Muscle of arm (tissue), 12 donors: ENCODE data around the gene GBP6. TPM values are rescaled to one million over a fixed set of nuclear protein-coding genes. Genes with fewer than 3 reads are reported as not detected.
"Not testable (repeated sequence)": the region's sequence is repeated elsewhere in the genome, so short reads cannot be mapped to it uniquely, and the experiment has no call there.

Experiments
- DNase-seq: peaks from one replicate; pipeline ENCODE4 v3.0.0-alpha.2; 2013
- polyA plus RNA-seq, 12 donors: library from polyadenylated mRNA; unstranded; fragments of 120-200 nt; gene quantifications; one replicate each; pipeline ENCODE4 v1.2.1, GENCODE V29; 2013; ENCODE audit not compliant: insufficient read length in 12 of 12

GBP6 gene
- polyA plus RNA-seq, 12 donors, result 0.05 to 0.22 (median 0.12) TPM; not detected in 6

DNA sequence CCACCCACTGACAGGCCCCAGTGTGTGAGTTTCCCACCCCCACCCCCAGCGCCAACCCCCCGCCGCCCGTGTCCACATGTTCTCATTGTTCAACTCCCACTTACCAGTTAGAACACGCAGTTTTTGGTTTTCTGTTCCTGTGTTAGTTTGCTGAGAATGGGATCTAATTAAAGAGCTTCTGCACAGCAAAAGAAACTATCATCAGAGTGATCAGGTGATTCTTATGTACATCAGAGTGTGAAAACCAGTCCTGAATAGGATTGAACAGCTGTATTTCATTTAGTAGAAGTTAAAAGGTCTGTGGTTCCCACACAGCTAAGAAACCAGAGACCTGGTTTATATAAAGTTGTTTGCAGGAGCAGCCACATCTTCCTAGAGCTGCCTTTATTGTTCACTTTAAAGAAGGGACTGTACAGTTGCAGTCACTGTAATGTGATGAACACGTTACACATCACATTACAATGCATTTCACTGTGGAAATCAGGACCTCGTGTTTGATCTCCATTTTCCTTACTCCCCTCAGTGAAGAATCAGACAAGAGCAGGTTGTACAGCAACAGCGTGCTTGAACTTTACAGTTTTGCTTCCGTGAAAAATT is 1.2 kb downstream of the GBP6 start:
- no peak for DNase-seq

DNA sequence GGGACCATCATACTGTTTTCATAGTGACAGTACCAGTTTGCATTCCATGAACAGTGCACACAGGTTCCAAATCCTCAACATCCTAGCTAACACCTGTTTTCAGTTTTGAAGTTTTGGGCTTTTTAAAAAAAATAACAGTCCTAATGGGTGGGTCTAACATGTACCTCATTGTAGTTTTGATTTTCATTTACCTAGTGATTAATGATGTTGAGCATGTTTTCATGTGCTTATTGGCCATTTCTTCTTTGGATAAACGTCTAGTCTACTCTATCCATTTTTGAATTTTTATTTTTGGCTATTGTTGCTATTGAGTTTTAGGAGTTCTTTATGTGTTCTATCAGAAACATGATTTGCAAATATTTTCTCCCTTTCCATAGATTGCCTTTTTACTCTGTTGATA is 3.4 kb downstream of the GBP6 start:
- no peak for DNase-seq

DNA sequence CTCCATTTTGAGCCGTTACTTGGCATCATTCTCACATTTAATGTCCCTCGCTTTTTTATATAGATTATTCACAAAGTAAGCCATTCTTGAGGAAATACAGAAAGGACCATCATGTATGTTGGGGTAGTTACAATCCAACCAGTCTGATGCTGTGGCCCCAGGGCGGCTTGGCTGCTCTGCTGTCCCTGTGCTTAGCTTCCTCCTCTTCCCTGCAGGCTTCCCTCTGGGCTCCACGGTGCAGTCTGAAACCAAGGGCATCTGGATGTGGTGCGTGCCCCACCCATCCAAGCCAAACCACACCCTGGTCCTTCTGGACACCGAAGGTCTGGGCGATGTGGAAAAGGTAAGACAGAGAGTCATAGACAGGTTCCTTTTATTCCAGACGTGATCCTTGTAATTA is 5.5 kb downstream of the GBP6 start:
- DNase-seq, result no peak

- not testable (repeated sequence) for DNase-seq
Observed at GRCh38 chr1:89373810-89374209, 10.0 kb downstream of the GBP6 start.

DNA sequence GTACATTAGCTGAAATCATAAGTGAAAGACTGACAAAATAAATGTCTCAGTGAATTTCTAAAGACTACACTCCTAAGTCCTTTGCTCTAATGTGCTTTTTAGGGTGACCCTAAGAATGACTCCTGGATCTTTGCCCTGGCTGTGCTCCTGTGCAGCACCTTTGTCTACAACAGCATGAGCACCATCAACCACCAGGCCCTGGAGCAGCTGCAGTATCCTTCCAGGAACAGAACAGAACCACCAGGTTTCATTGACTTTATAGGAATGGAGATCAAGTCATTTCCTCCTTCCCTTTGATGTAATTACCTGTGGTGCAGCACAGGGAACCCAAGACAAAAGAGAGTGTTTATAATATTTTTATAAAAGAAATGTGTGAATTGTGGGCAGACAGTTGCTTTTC is 14.1 kb downstream of the GBP6 start:
- no peak for DNase-seq

- no peak for DNase-seq
Observed at GRCh38 chr1:89381618-89382017, 17.8 kb downstream of the GBP6 start.

- DNase-seq, result no peak
Observed at GRCh38 chr1:89382479-89382878, 18.6 kb downstream of the GBP6 start.

- DNase-seq, result no peak
Observed at GRCh38 chr1:89383185-89383584, 19.3 kb downstream of the GBP6 start.

GRCh38 chr1:89390707-89391106 is 26.8 kb downstream of the GBP6 start:
- no peak for DNase-seq

GRCh38 chr1:89391686-89392085 is 27.8 kb downstream of the GBP6 start:
- DNase-seq, result no peak

DNA sequence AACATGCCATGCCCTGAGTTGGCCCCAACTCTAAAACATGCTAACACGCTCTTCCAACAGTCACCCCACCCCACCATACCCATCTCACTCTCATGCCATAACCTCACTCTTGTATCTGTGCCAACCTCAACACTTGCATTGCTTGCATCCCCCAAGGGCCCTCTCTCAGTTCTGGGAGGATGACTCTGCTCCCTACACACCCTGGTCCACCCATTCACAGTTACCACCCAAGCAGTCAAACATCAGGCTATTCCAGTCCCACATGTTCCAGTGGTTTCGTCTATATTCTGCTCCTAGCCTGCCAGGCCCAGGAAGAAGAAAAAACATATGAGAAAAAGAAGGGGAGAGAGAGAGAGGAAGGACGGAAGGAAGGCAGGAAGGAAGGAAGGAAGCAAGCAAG is 31.0 kb downstream of the GBP6 start:
- DNase-seq, result no peak

- DNase-seq, result no peak
Observed at GRCh38 chr1:89396902-89397301, 33.0 kb downstream of the GBP6 start.

DNA sequence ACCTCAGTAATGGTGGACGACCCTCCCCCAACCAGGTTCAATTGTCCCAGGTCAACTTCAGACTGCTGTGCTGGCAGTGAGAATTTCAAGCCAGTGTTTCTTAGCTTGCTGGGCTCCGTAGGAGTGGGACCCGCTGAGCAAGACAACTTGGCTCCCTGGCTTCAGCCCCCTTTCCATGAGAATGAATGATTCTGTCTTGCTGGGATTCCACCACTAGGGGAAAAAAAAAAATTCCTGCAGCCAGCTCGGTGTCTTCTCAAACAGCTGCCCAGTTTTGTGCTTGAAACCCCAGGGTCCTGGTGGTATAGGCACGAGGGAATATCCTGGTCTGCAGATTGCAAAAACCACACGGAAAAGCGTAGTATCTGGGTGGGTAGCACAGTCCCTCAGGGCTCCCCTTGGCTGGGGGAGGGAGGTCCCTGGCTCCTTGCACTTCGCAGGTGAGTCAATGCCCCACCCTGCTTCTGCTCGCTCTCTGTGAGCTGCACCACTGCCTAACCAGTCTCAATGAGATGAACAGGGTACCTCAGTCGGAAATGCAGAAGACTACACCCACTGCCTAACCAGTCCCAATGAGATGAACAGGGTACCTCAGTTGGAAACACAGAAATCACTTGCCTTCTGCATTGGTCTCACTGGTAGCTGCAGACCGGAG is 41.5 kb downstream of the GBP6 start:
- no peak for DNase-seq

GRCh38 chr1:89407360-89407759 is 43.5 kb downstream of the GBP6 start:
- no peak for DNase-seq

DNA sequence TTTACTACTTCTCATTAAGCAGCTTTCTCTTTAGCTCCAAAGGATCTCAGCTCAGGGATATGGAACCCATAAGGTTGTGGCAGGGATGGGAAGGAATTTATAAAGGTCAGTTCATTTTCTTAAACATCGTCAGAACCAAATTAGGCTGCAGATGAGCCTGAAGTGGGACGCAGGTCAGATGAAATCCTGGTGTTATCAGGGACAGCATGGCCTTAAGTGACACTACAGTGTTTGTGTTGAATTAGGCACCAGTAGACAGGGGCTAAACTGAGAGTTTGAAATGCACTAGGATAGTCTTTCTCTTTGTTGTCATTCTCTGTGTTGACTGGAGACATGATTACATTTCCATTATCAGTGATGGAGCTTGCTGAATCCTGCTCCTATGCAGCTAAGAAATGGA is 43.9 kb downstream of the GBP6 start:
- DNase-seq, result not testable (repeated sequence)

GRCh38 chr1:89425056-89425455 is 61.2 kb downstream of the GBP6 start:
- DNase-seq, result no peak

GRCh38 chr1:89429062-89429461 is 65.2 kb downstream of the GBP6 start:
- no peak for DNase-seq

DNA sequence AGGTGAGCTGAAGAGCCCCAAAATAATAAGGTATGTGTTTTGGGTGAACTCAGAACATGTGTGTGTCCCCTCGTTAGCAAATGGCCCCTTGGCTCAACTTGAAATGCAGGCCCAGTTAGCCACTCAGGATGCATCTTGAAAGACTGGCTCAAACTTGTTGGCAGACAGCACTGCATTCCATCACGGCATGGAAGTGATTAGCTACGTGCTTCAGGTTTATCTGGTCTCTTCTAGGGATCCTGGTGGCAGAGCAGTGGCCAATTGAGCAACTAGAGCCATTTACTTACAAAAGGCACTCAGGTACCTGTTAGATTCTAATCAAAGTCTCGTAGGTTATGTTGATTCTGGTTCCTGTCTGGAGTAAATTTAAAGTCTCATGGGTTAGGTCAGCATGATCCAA is 65.8 kb downstream of the GBP6 start:
- DNase-seq, result not testable (repeated sequence)

DNA sequence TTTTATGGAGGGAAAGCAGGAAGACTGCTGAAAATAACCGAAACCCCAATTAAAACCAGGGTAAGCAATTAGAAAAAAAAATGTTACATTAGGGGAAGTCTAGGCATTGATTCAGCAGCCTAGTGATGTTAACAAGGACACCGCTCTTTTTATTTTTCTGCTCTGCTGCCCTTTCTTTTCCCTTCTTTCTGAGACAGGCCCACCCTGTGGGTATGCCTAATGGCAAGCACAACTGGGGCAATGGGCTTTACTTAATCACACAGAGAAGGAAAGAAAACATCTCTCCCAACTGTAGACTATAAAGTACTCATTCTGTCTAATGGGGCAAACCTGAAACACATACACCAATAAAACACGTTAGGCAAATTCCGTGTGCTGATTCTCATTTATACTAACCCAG is 69.6 kb downstream of the GBP6 start:
- DNase-seq, result no peak

DNA sequence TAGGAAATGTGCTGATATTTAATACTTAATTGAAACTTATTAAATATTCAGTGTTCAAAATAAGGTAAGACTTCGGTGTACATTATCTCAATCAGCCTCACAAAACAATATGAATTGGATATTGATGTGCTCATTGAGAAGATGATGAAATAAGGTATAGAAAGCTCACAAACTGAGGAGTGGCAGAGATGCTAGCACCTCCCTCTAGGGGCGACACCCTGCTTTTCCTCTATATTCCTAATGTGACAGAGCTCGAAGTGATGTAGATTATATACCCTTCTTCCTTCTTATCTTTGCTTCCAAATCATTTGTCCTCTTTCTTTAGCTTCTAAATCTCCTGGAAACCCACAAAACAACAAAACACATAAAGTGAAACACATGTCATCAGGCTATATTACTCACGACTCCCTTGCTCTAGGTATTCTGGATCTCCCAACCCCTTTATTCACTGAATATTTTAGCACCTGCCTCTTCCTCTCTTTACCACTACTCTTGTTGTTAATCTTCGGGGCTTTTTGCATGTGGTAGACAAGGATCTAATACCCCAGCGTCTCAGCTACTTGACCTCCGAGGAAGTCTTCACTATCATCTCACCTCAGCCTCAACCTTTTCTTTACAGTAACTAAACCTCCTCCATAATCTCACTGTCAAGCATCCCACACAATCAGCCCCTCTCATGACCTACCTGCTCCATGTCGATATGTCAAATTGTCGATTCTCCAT is 70.4 kb downstream of the GBP6 start:
- DNase-seq, result not testable (repeated sequence)
